ENCODE data around the gene SPEN.

Gene SPEN

GRCh38 chr1:15938628-15939161 is 91.2 kb downstream of the SPEN start:
- no peak for DNase-seq

GRCh38 chr1:15939181-15940109 is 91.9 kb downstream of the SPEN start:
- no peak for DNase-seq

- DNase-seq: no peak
Measured at GRCh38 chr1:15940110-15941043, 92.9 kb downstream of the SPEN start.

- DNase-seq: no peak
Measured at GRCh38 chr1:15941044-15941840, 93.7 kb downstream of the SPEN start.

- DNase-seq: no peak
Measured at GRCh38 chr1:15941899-15942660, 94.6 kb downstream of the SPEN start.

- no peak for DNase-seq
Measured at GRCh38 chr1:15942661-15943327, 95.3 kb downstream of the SPEN start.

- no peak for DNase-seq
Measured at GRCh38 chr1:15943328-15943991, 96.0 kb downstream of the SPEN start.

- DNase-seq: no peak
Measured at GRCh38 chr1:15943992-15944307, 96.4 kb downstream of the SPEN start.

- DNase-seq: no peak
Measured at GRCh38 chr1:15944308-15945010, 97.0 kb downstream of the SPEN start.

- DNase-seq: no peak
Measured at GRCh38 chr1:15945011-15945831, 97.7 kb downstream of the SPEN start.

- no peak for DNase-seq
Measured at GRCh38 chr1:15945832-15946448, 98.4 kb downstream of the SPEN start.

GRCh38 chr1:15946571-15947381 is 99.3 kb downstream of the SPEN start:
- DNase-seq: no peak

GRCh38 chr1:15947382-15948090 is 100.0 kb downstream of the SPEN start:
- no peak for DNase-seq

- DNase-seq: no peak
Measured at GRCh38 chr1:15948091-15948591, 100.6 kb downstream of the SPEN start.

- DNase-seq: no peak
Measured at GRCh38 chr1:15948595-15949452, 101.3 kb downstream of the SPEN start.

Measured in NK-92 treated with Interleukin-12 subunit alpha and Interleukin-12 subunit beta, amount 100 ng/mL, for 24 hours (cell line).